ENCODE results near the gene AGPS.
"Not testable (repeated sequence)": the region's sequence is repeated elsewhere in the genome, so short reads cannot be mapped to it uniquely, and the experiment has no call there.

GRCh38 chr2:177365764-177366163, 26.8 kb upstream of the AGPS start:
- TF ChIP-seq MTF2 (CRISPR knock-in tag; IDR thresholded peaks at IDR 0.05; ENCODE audit: borderline replicate concordance); ATF1 (CRISPR knock-in tag; IDR thresholded peaks at IDR 0.05); DMAP1 (CRISPR knock-in tag; IDR thresholded peaks at IDR 0.05): not testable (repeated sequence)
- TF ChIP-seq, protein P1, sequence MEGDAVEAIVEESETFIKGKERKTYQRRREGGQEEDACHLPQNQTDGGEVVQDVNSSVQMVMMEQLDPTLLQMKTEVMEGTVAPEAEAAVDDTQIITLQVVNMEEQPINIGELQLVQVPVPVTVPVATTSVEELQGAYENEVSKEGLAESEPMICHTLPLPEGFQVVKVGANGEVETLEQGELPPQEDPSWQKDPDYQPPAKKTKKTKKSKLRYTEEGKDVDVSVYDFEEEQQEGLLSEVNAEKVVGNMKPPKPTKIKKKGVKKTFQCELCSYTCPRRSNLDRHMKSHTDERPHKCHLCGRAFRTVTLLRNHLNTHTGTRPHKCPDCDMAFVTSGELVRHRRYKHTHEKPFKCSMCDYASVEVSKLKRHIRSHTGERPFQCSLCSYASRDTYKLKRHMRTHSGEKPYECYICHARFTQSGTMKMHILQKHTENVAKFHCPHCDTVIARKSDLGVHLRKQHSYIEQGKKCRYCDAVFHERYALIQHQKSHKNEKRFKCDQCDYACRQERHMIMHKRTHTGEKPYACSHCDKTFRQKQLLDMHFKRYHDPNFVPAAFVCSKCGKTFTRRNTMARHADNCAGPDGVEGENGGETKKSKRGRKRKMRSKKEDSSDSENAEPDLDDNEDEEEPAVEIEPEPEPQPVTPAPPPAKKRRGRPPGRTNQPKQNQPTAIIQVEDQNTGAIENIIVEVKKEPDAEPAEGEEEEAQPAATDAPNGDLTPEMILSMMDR (CRISPR knock-in tag; IDR thresholded peaks at IDR 0.05): not testable (repeated sequence)
